ENCODE measurements around the gene INTS2. TPM values are rescaled to one million over a fixed set of nuclear protein-coding genes. Genes with fewer than 3 reads are reported as not detected.

The INTS2 gene
- polyA plus RNA-seq, 1 of the 3 experiments (the other 2 are of a cell fraction), result 6.7 TPM

DNA sequence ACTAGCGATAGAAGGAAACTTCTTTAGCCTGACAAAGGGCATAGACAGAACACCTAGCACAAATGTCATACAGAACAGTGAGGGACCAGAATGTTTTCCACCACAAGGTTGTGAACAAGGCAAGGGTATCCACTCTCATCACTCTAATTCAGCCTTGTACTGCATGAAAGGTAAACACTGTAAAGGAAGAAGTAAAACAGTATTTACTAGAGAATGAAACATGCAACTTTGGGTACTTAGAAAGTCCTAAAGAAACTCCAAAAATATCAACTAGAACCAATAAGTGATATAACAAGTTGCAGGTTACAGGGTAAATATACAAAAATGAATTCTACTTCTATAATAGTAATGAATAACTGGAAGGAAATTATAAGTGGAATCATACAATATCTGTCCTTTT, 96.7 kb downstream of the INTS2 start:
- DNase-seq, result no peak
- TF ChIP-seq MEF2A (IDR thresholded peaks at IDR 0.05; ENCODE audit: borderline replicate concordance, low read depth) (no peak), JUND (IDR thresholded peaks at IDR 0.05) (no peak), PBX3 (IDR thresholded peaks at IDR 0.05) (no peak), TCF12 (IDR thresholded peaks at IDR 0.05) (no peak), POLR2AphosphoS5 (IDR thresholded peaks at IDR 0.05; ENCODE audit: low read depth, low read length) (no peak), FOXJ3 (CRISPR knock-in tag; IDR thresholded peaks at IDR 0.05) (no peak), SMC3 (IDR thresholded peaks at IDR 0.05; ENCODE audit: low read depth, low read length) (no peak), YY1 (IDR thresholded peaks at IDR 0.05; ENCODE audit: low read depth) (no peak), ELF1 (IDR thresholded peaks at IDR 0.05) (no peak), CHD2 (IDR thresholded peaks at IDR 0.05; ENCODE audit: low read length, partially characterized antibody) (no peak), TAF1 (IDR thresholded peaks at IDR 0.05; ENCODE audit: borderline replicate concordance, low read depth, low read length) (no peak), USF1 (IDR thresholded peaks at IDR 0.05; ENCODE audit: borderline replicate concordance, low read depth) (no peak), GATA2 (CRISPR knock-in tag; IDR thresholded peaks at IDR 0.05) (no peak), RFX5 (IDR thresholded peaks at IDR 0.05; ENCODE audit: low read length) (no peak), RAD21 (IDR thresholded peaks at IDR 0.05; ENCODE audit: low read length) (no peak)
- TF ChIP-seq, protein P1, sequence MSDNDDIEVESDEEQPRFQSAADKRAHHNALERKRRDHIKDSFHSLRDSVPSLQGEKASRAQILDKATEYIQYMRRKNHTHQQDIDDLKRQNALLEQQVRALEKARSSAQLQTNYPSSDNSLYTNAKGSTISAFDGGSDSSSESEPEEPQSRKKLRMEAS (IDR thresholded peaks at IDR 0.05; ENCODE audit: low read depth), result no peak
- TF ChIP-seq, protein P2, sequence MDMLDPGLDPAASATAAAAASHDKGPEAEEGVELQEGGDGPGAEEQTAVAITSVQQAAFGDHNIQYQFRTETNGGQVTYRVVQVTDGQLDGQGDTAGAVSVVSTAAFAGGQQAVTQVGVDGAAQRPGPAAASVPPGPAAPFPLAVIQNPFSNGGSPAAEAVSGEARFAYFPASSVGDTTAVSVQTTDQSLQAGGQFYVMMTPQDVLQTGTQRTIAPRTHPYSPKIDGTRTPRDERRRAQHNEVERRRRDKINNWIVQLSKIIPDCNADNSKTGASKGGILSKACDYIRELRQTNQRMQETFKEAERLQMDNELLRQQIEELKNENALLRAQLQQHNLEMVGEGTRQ (IDR thresholded peaks at IDR 0.05; ENCODE audit: borderline replicate concordance, low read depth, low read length), result no peak
- Histone ChIP-seq H3K27me3 (ENCODE audit: insufficient read depth) (no peaks in the 10 kb centered on the region), H3K36me3 (replicated peaks in 1 of 2; ENCODE audit: control insufficient read depth in 1 of 2, insufficient read depth in 2 of 2, low read length in 1 of 2) (peaks cover 0 to 46% of the 10 kb centered on the region in 2 experiments), H4K20me1 (ENCODE audit: insufficient read depth) (no peaks in the 10 kb centered on the region), H3K9me2 (no peaks in the 10 kb centered on the region), H3K79me2 (ENCODE audit: insufficient read depth) (peaks cover 20% of the 10 kb centered on the region; the same call in 1 of the 2 replicates), H3K9me3 (peaks cover 11% of the 10 kb centered on the region; the same call in 1 of the 2 replicates), H3K4me3 (ENCODE audit: low read depth in 2 of 2, low read length in 1 of 2) (no peak overlapping the region), H3F3A (replicated peaks; ENCODE audit: insufficient read depth) (peaks cover 8% of the 10 kb centered on the region), H3K4me1 (ENCODE audit: control insufficient read depth in 1 of 2, insufficient read depth in 2 of 2, low read depth in 1 of 2, low read length in 1 of 2) (peaks cover 0 to 3% of the 10 kb centered on the region in 2 experiments; a peak in 1 of 4 replicates), H3K27ac (ENCODE audit: low read depth in 2 of 2, low read length in 1 of 2) (no peak overlapping the region), H2AFZ (ENCODE audit: low read depth) (no peak overlapping the region), H3K9ac (no peak overlapping the region), H3K4me2 (no peak overlapping the region)
- ChIA-PET POLR2A (no interaction called here), CTCF (no interaction called here)
- 100% methylated on average over 1 of the region's 1 CpG for WGBS (ENCODE audit: low lambda C conversion rate)

GRCh38 chr17:61828694-61829093, 99.1 kb downstream of the INTS2 start:
- no peak for DNase-seq
- Histone ChIP-seq H3F3A (replicated peaks; ENCODE audit: insufficient read depth) (peaks cover 5% of the 10 kb centered on the region), H3K4me1 (ENCODE audit: control insufficient read depth in 1 of 2, insufficient read depth in 2 of 2, low read depth in 1 of 2, low read length in 1 of 2) (no peaks in the 10 kb centered on the region), H3K79me2 (ENCODE audit: insufficient read depth) (peaks cover 37% of the 10 kb centered on the region; the same call in 1 of the 2 replicates), H3K9me3 (peaks cover 11% of the 10 kb centered on the region; the same call in 1 of the 2 replicates), H3K9ac (no peak overlapping the region), H3K27me3 (ENCODE audit: insufficient read depth) (no peaks in the 10 kb centered on the region), H3K27ac (ENCODE audit: low read depth in 2 of 2, low read length in 1 of 2) (no peak overlapping the region), H3K4me3 (ENCODE audit: low read depth in 2 of 2, low read length in 1 of 2) (no peak overlapping the region), H3K36me3 (replicated peaks in 1 of 2; ENCODE audit: control insufficient read depth in 1 of 2, insufficient read depth in 2 of 2, low read length in 1 of 2) (peaks cover 0 to 64% of the 10 kb centered on the region in 2 experiments), H3K9me2 (no peaks in the 10 kb centered on the region), H4K20me1 (ENCODE audit: insufficient read depth) (no peaks in the 10 kb centered on the region), H2AFZ (ENCODE audit: low read depth) (no peak overlapping the region), H3K4me2 (no peak overlapping the region)
- CTCF ChIA-PET, result interaction anchor here (0.7 to 0.9 kb wide), 2 partner anchors 8 to 416 kb away, joined by 3 to 4 read pairs; no protein-coding TSS in a partner anchor
- POLR2A ChIA-PET, result no interaction called here
- WGBS (ENCODE audit: low lambda C conversion rate), result 98% methylated on average over 1 of the region's 1 CpG
- TF ChIP-seq, protein P3, sequence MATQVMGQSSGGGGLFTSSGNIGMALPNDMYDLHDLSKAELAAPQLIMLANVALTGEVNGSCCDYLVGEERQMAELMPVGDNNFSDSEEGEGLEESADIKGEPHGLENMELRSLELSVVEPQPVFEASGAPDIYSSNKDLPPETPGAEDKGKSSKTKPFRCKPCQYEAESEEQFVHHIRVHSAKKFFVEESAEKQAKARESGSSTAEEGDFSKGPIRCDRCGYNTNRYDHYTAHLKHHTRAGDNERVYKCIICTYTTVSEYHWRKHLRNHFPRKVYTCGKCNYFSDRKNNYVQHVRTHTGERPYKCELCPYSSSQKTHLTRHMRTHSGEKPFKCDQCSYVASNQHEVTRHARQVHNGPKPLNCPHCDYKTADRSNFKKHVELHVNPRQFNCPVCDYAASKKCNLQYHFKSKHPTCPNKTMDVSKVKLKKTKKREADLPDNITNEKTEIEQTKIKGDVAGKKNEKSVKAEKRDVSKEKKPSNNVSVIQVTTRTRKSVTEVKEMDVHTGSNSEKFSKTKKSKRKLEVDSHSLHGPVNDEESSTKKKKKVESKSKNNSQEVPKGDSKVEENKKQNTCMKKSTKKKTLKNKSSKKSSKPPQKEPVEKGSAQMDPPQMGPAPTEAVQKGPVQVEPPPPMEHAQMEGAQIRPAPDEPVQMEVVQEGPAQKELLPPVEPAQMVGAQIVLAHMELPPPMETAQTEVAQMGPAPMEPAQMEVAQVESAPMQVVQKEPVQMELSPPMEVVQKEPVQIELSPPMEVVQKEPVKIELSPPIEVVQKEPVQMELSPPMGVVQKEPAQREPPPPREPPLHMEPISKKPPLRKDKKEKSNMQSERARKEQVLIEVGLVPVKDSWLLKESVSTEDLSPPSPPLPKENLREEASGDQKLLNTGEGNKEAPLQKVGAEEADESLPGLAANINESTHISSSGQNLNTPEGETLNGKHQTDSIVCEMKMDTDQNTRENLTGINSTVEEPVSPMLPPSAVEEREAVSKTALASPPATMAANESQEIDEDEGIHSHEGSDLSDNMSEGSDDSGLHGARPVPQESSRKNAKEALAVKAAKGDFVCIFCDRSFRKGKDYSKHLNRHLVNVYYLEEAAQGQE (IDR thresholded peaks at IDR 0.05; ENCODE audit: low read depth, low read length), result no peak
- no peak for TF ChIP-seq PBX3 (IDR thresholded peaks at IDR 0.05)
- no peak for TF ChIP-seq USF1 (IDR thresholded peaks at IDR 0.05; ENCODE audit: borderline replicate concordance, low read depth)
- no peak for TF ChIP-seq TCF12 (IDR thresholded peaks at IDR 0.05)
- no peak for TF ChIP-seq TAF1 (IDR thresholded peaks at IDR 0.05; ENCODE audit: borderline replicate concordance, low read depth, low read length)
